Midbrain (tissue), 1 donor: ENCODE results near the gene ATPAF1.

Experiments used
- DNase-seq: peaks from one replicate; lab custom pipeline; 2025; lab: John Stamatoyannopoulos, UW

Gene ATPAF1

GRCh38 chr1:46615735-46616134 is 52.4 kb downstream of the ATPAF1 start:
- DNase-seq: no peak

GRCh38 chr1:46615088-46615487 is 53.1 kb downstream of the ATPAF1 start:
- no peak for DNase-seq

GRCh38 chr1:46614604-46614984 is 53.6 kb downstream of the ATPAF1 start:
- DNase-seq: no peak

GRCh38 chr1:46613661-46614603 is 54.2 kb downstream of the ATPAF1 start:
- peak; percentile 72 for DNase-seq

GRCh38 chr1:46612937-46613660 is 55.1 kb downstream of the ATPAF1 start:
- no peak for DNase-seq

GRCh38 chr1:46611691-46612221 is 56.4 kb downstream of the ATPAF1 start:
- no peak for DNase-seq

GRCh38 chr1:46607345-46608130 is 60.6 kb downstream of the ATPAF1 start:
- DNase-seq: no peak

GRCh38 chr1:46606255-46606965 is 61.8 kb downstream of the ATPAF1 start:
- DNase-seq: no peak

GRCh38 chr1:46605232-46605631 is 62.9 kb downstream of the ATPAF1 start:
- DNase-seq: no peak

- peak; percentile 89 for DNase-seq
Observed at GRCh38 chr1:46603858-46604549, 64.2 kb downstream of the ATPAF1 start, which contains the start of gene MKNK1. Gene MKNK1 (minus strand): TSS chr1:46604268. CDS start chr1:46583327, 20,941 bp downstream.

- DNase-seq: no peak
Observed at GRCh38 chr1:46603481-46603857, 64.7 kb downstream of the ATPAF1 start.

- no peak for DNase-seq
Observed at GRCh38 chr1:46601257-46602007, 66.7 kb downstream of the ATPAF1 start.

- DNase-seq: no peak
Observed at GRCh38 chr1:46599059-46599970, 68.8 kb downstream of the ATPAF1 start.

GRCh38 chr1:46596846-46597245 is 71.3 kb downstream of the ATPAF1 start:
- no peak for DNase-seq

- no peak for DNase-seq
Observed at GRCh38 chr1:46596036-46596435, 72.1 kb downstream of the ATPAF1 start.

- DNase-seq: no peak
Observed at GRCh38 chr1:46595127-46595526, 73.0 kb downstream of the ATPAF1 start.

- DNase-seq: no peak
Observed at GRCh38 chr1:46594063-46594462, 74.1 kb downstream of the ATPAF1 start.

GRCh38 chr1:46592823-46593222 is 75.3 kb downstream of the ATPAF1 start:
- DNase-seq: no peak

- DNase-seq: no peak
Observed at GRCh38 chr1:46589529-46589928, 78.6 kb downstream of the ATPAF1 start.
